ENCODE data around the gene HINT3.
"Not testable (repeated sequence)": the region's sequence is repeated elsewhere in the genome, so short reads cannot be mapped to it uniquely, and the experiment has no call there.

DNA sequence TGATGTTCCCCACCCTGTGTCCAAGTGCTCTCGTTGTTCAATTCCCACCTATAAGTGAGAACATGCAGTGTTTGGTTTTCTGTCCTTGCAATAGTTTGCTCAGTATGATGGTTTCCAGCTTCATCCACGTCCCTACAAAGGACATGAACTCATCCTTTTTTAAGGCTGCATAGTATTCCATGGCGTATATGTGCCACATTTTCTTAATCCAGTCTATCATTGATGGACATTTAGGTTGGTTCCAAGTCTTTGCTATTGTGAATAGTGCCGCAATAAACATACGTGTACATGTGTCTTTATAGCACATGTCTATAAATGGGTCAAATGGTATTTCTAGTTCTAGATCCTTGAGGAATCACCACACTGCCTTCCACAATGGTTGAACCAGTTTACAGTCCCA lies 21.1 kb upstream of the HINT3 start:
- TF ChIP-seq, protein P1, sequence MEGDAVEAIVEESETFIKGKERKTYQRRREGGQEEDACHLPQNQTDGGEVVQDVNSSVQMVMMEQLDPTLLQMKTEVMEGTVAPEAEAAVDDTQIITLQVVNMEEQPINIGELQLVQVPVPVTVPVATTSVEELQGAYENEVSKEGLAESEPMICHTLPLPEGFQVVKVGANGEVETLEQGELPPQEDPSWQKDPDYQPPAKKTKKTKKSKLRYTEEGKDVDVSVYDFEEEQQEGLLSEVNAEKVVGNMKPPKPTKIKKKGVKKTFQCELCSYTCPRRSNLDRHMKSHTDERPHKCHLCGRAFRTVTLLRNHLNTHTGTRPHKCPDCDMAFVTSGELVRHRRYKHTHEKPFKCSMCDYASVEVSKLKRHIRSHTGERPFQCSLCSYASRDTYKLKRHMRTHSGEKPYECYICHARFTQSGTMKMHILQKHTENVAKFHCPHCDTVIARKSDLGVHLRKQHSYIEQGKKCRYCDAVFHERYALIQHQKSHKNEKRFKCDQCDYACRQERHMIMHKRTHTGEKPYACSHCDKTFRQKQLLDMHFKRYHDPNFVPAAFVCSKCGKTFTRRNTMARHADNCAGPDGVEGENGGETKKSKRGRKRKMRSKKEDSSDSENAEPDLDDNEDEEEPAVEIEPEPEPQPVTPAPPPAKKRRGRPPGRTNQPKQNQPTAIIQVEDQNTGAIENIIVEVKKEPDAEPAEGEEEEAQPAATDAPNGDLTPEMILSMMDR (IDR thresholded peaks at IDR 0.05), result not testable (repeated sequence)
- not testable (repeated sequence) for TF ChIP-seq POLR2A (IDR thresholded peaks at IDR 0.05)
